Upper lobe of left lung (tissue), 4 donors: ENCODE results near the gene JRKL.
A peak's percentile ranks its signal among the peaks of the same experiment; 100 is the strongest.

Source experiments
- CTCF ChIP-seq, 6 experiments: fragments of 450-650 bp in 4 of 6; fragments of 200-600 bp in 2 of 6; sonication (generic) in 2 of 6; IDR thresholded peaks; one replicate each; pipeline ENCODE4 v1.5.1; 2016 to 2019; ENCODE audit warnings: antibody characterized with exemption in 6 of 6
- POLR2A ChIP-seq, 4 donors: fragments of 450-650 bp; IDR thresholded peaks; one replicate each; pipeline ENCODE4 v1.5.1; 2016 to 2017; ENCODE audit warnings: antibody characterized with exemption in 4 of 4, mild to moderate bottlenecking in 2 of 4

GRCh38 chr11:96393753-96394348 is 4.0 kb downstream of the JRKL start:
- TF ChIP-seq CTCF (IDR thresholded peaks at IDR 0.05) (peak; percentile 33 to 63 (median 52)), POLR2A (IDR thresholded peaks at IDR 0.05) (no peak)
